DMS 273 treated with DMSO at 0.1 percent for 48 hours (cell line): Measurements from ENCODE around the gene DNAJC27.
"Not testable (repeated sequence)": the region's sequence is repeated elsewhere in the genome, so short reads cannot be mapped to it uniquely, and the experiment has no call there.

Experiments used
- DNase-seq: peaks from one replicate; lab custom pipeline; 2025; lab: John Stamatoyannopoulos, UW

DNAJC27 gene

GRCh38 chr2:24971536-24972314, at the start of gene DNAJC27:
Gene DNAJC27 (minus strand): TSS chr2:24971955. CDS start chr2:24971904, 51 bp downstream.
- DNase-seq = peak; percentile 93

GRCh38 chr2:25018681-25019080, 46.9 kb upstream of the DNAJC27 start:
- DNase-seq = no peak

GRCh38 chr2:25014631-25015030, 42.9 kb upstream of the DNAJC27 start:
- DNase-seq = no peak

- DNase-seq = not testable (repeated sequence)
These were observed 39.6 kb upstream of the DNAJC27 start for GRCh38 chr2:25011342-25011741.

- DNase-seq = no peak
These were observed 38.2 kb upstream of the DNAJC27 start for GRCh38 chr2:25009954-25010353.

- no peak for DNase-seq
These were observed 30.3 kb upstream of the DNAJC27 start for GRCh38 chr2:25002066-25002465.

GRCh38 chr2:25001325-25001637, 29.5 kb upstream of the DNAJC27 start:
- no peak for DNase-seq

GRCh38 chr2:25000503-25001324, 29.0 kb upstream of the DNAJC27 start:
- DNase-seq = no peak

- DNase-seq = no peak
These were observed 28.3 kb upstream of the DNAJC27 start for GRCh38 chr2:25000036-25000435.

- DNase-seq = not testable (repeated sequence)
These were observed 27.3 kb upstream of the DNAJC27 start for GRCh38 chr2:24999097-24999496.

GRCh38 chr2:24994146-24994724, 22.5 kb upstream of the DNAJC27 start:
- DNase-seq = no peak

GRCh38 chr2:24993406-24994145, 21.8 kb upstream of the DNAJC27 start:
- DNase-seq = no peak

GRCh38 chr2:24986372-24986771, 14.6 kb upstream of the DNAJC27 start:
- DNase-seq = no peak

- DNase-seq = peak; percentile 23
These were observed 13.8 kb upstream of the DNAJC27 start for GRCh38 chr2:24985511-24985910.

GRCh38 chr2:24984912-24985311, 13.2 kb upstream of the DNAJC27 start:
- DNase-seq = peak; percentile 78

- no peak for DNase-seq
These were observed 9.8 kb upstream of the DNAJC27 start for GRCh38 chr2:24981411-24982136.

- DNase-seq = no peak
These were observed 6.9 kb upstream of the DNAJC27 start for GRCh38 chr2:24978661-24979060.

- no peak for DNase-seq
These were observed 5.9 kb upstream of the DNAJC27 start for GRCh38 chr2:24977631-24978030.

GRCh38 chr2:24973812-24974211, 2.1 kb upstream of the DNAJC27 start:
- no peak for DNase-seq

- no peak for DNase-seq
These were observed 683 bp upstream of the DNAJC27 start for GRCh38 chr2:24972315-24972961.

GRCh38 chr2:24971286-24971535, 544 bp downstream of the DNAJC27 start:
- no peak for DNase-seq
